ENCODE results near the gene CCDC88B.

CCDC88B gene

GRCh38 chr11:64382047-64382446, 42.0 kb downstream of the CCDC88B start:
- Histone ChIP-seq H3K27ac (ENCODE audit: low read length) (no peak overlapping the region), H3K27me3 (ENCODE audit: low read depth, low read length) (no peaks in the 10 kb centered on the region; the same call in 1 of the 2 replicates), H4K20me1 (ENCODE audit: insufficient read depth, low read length) (no peaks in the 10 kb centered on the region), H3K4me1 (ENCODE audit: low read length) (peaks cover 5% of the 10 kb centered on the region), H3K4me3 (ENCODE audit: low read length) (no peak overlapping the region), H3K36me3 (replicated peaks; ENCODE audit: low read depth, low read length) (no peaks in the 10 kb centered on the region), H2AFZ (ENCODE audit: low read depth, low read length) (no peak overlapping the region), H3K9ac (ENCODE audit: low read length) (no peak overlapping the region), H3K9me3 (ENCODE audit: insufficient read depth, low read length) (no peaks in the 10 kb centered on the region), H3K4me2 (ENCODE audit: low read length) (no peak overlapping the region), H3K79me2 (ENCODE audit: low read length) (no peaks in the 10 kb centered on the region)
- no peak for TF ChIP-seq EZH2phosphoT487 (IDR thresholded peaks at IDR 0.05; ENCODE audit: low read depth)
- TF ChIP-seq CTCF (IDR thresholded peaks at IDR 0.05; ENCODE audit: low read depth, low read length): no peak

- Histone ChIP-seq H3K9me3 (ENCODE audit: insufficient read depth, low read length) (no peaks in the 10 kb centered on the region), H4K20me1 (ENCODE audit: insufficient read depth, low read length) (no peaks in the 10 kb centered on the region), H3K4me1 (ENCODE audit: low read length) (peaks cover 5% of the 10 kb centered on the region), H3K27me3 (ENCODE audit: low read depth, low read length) (no peaks in the 10 kb centered on the region; the same call in 1 of the 2 replicates), H3K27ac (ENCODE audit: low read length) (no peak overlapping the region), H3K4me3 (ENCODE audit: low read length) (no peak overlapping the region), H3K36me3 (replicated peaks; ENCODE audit: low read depth, low read length) (no peaks in the 10 kb centered on the region), H2AFZ (ENCODE audit: low read depth, low read length) (no peak overlapping the region), H3K9ac (ENCODE audit: low read length) (no peak overlapping the region), H3K79me2 (ENCODE audit: low read length) (no peaks in the 10 kb centered on the region), H3K4me2 (ENCODE audit: low read length) (no peak overlapping the region)
- TF ChIP-seq EZH2phosphoT487 (IDR thresholded peaks at IDR 0.05; ENCODE audit: low read depth) (no peak), CTCF (IDR thresholded peaks at IDR 0.05; ENCODE audit: low read depth, low read length) (no peak)
These were observed 42.6 kb downstream of the CCDC88B start for GRCh38 chr11:64382586-64382985.

GRCh38 chr11:64383580-64383979, 43.6 kb downstream of the CCDC88B start:
- no peak for TF ChIP-seq EZH2phosphoT487 (IDR thresholded peaks at IDR 0.05; ENCODE audit: low read depth)
- TF ChIP-seq CTCF (IDR thresholded peaks at IDR 0.05; ENCODE audit: low read depth, low read length): no peak
- H3K9me3 ChIP-seq (ENCODE audit: insufficient read depth, low read length): no peaks in the 10 kb centered on the region
- no peaks in the 10 kb centered on the region; the same call in 1 of the 2 replicates for H3K27me3 ChIP-seq (ENCODE audit: low read depth, low read length)
- no peak overlapping the region for H3K4me3 ChIP-seq (ENCODE audit: low read length)
- no peaks in the 10 kb centered on the region for H3K79me2 ChIP-seq (ENCODE audit: low read length)
- no peak overlapping the region for H3K9ac ChIP-seq (ENCODE audit: low read length)
- H3K4me2 ChIP-seq (ENCODE audit: low read length): no peak overlapping the region
- no peaks in the 10 kb centered on the region for H4K20me1 ChIP-seq (ENCODE audit: insufficient read depth, low read length)
- H2AFZ ChIP-seq (ENCODE audit: low read depth, low read length): no peak overlapping the region
- H3K4me1 ChIP-seq (ENCODE audit: low read length): peaks cover 5% of the 10 kb centered on the region
- H3K36me3 ChIP-seq (replicated peaks; ENCODE audit: low read depth, low read length): no peaks in the 10 kb centered on the region
- no peak overlapping the region for H3K27ac ChIP-seq (ENCODE audit: low read length)

GRCh38 chr11:64384028-64384737, 44.2 kb downstream of the CCDC88B start:
- no peak overlapping the region for H3K4me2 ChIP-seq (ENCODE audit: low read length)
- H2AFZ ChIP-seq (ENCODE audit: low read depth, low read length): no peak overlapping the region
- no peak overlapping the region for H3K4me3 ChIP-seq (ENCODE audit: low read length)
- H3K27ac ChIP-seq (ENCODE audit: low read length): no peak overlapping the region
- H3K27me3 ChIP-seq (ENCODE audit: low read depth, low read length): peaks cover 4% of the 10 kb centered on the region; the same call in 1 of the 2 replicates
- no peak overlapping the region for H3K9ac ChIP-seq (ENCODE audit: low read length)
- H3K9me3 ChIP-seq (ENCODE audit: insufficient read depth, low read length): no peaks in the 10 kb centered on the region
- no peaks in the 10 kb centered on the region for H4K20me1 ChIP-seq (ENCODE audit: insufficient read depth, low read length)
- TF ChIP-seq EZH2phosphoT487 (IDR thresholded peaks at IDR 0.05; ENCODE audit: low read depth): no peak
- TF ChIP-seq CTCF (IDR thresholded peaks at IDR 0.05; ENCODE audit: low read depth, low read length): no peak
- H3K36me3 ChIP-seq (replicated peaks; ENCODE audit: low read depth, low read length): no peaks in the 10 kb centered on the region
- no peaks in the 10 kb centered on the region for H3K79me2 ChIP-seq (ENCODE audit: low read length)
- peaks cover 5% of the 10 kb centered on the region for H3K4me1 ChIP-seq (ENCODE audit: low read length)

Measured in OCI-LY3 (cell line).